ENCODE results near the gene MYL3. TPM values are rescaled to one million over a fixed set of nuclear protein-coding genes. Genes with fewer than 3 reads are reported as not detected.
"Not testable (repeated sequence)": the region's sequence is repeated elsewhere in the genome, so short reads cannot be mapped to it uniquely, and the experiment has no call there.

MYL3 gene
- total RNA-seq, result not detected

DNA sequence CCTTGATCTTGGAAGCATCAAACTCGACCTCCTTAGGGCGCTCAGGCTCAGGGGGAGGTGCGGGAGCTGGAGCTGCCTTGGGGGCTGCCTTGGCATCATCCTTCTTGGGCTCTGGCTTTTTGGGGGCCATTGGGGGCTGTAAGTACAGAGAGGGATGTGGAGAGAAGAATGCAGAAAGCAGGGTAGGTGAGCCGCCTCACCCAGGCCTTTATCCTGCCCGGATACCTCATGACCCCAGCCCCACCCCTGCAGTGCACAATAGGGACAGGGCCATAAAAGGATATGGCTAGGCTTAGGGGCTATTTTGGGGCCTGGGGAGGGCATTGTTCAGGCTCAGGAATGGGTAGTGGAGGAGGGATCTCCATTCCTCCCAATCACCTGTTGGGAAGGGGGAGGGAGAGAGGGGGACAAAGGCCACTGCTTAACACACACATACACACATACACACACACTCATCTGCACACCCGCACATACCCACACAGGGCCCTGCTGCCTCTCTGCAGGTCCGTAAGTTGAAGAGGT lies at the start of gene MYL3:
MYL3 (minus strand) TSS at position 184 of the 522 bp plus-strand sequence; CDS start at position 130, 54 bp downstream.
- H3K36me3 Mint-ChIP-seq (ENCODE audit: low read depth), result no peaks in the 10 kb centered on the region
- no peak within 1 kb of the TSS for H3K27ac Mint-ChIP-seq
- no peak within 1 kb of the TSS for H3K4me3 Mint-ChIP-seq
- H3K9me3 Mint-ChIP-seq, result no peaks in the 10 kb centered on the region
- no peak for ATAC-seq (replicated peaks)
- H3K4me1 Mint-ChIP-seq, result peaks cover 4% of the 10 kb centered on the region
- peaks cover 3% of the 10 kb centered on the region for H3K27me3 Mint-ChIP-seq

DNA sequence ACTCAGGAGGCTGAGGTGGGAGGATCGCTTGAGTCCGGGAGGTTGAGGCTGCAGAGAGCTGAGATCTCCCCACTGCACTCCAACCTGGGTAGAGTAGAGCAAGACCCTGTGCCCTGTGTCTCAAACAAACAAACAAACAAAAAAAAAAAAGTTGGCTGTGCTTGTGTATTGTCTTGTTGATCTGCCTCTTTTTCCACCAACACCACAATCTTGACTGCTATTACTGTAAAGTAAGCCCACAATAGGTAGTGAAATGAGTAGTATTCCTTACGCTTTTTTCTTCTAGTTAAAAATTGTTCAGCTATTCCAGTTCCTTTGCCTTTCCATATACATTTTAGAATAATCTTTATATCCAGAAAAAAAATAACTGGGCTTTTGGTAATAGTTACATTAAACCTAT lies 49.7 kb upstream of the MYL3 start:
- Mint-ChIP-seq H3K27me3 (no peaks in the 10 kb centered on the region), H3K27ac (no peak overlapping the region), H3K9me3 (no peaks in the 10 kb centered on the region), H3K4me3 (no peak overlapping the region), H3K36me3 (ENCODE audit: low read depth) (peaks cover 29% of the 10 kb centered on the region), H3K4me1 (peaks cover 15% of the 10 kb centered on the region)
- ATAC-seq (replicated peaks), result peak; percentile 22

DNA sequence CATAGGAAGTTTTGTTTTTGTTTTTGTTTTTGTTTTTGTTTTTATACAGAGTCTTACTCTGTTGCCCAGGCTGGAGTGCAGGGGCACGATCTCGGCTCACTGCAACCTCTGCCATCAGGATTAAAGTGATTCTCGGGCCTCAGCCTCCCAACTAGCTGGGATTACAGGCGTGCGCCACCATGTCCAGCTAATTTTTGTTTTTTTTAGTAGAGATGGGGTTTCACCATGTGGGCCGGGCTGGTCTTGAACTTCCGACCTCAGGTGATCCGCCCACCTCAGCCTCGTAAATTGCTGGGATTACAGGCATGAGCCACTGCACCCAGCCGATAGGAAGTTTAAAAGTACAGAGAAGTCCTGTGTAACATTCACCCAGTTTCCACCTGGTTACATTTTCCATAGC lies 47.7 kb upstream of the MYL3 start:
- ATAC-seq (replicated peaks); H3K36me3 Mint-ChIP-seq (ENCODE audit: low read depth); H3K27me3 Mint-ChIP-seq; H3K27ac Mint-ChIP-seq; H3K9me3 Mint-ChIP-seq; H3K4me3 Mint-ChIP-seq: not testable (repeated sequence)
- peaks cover 12% of the 10 kb centered on the region for H3K4me1 Mint-ChIP-seq

DNA sequence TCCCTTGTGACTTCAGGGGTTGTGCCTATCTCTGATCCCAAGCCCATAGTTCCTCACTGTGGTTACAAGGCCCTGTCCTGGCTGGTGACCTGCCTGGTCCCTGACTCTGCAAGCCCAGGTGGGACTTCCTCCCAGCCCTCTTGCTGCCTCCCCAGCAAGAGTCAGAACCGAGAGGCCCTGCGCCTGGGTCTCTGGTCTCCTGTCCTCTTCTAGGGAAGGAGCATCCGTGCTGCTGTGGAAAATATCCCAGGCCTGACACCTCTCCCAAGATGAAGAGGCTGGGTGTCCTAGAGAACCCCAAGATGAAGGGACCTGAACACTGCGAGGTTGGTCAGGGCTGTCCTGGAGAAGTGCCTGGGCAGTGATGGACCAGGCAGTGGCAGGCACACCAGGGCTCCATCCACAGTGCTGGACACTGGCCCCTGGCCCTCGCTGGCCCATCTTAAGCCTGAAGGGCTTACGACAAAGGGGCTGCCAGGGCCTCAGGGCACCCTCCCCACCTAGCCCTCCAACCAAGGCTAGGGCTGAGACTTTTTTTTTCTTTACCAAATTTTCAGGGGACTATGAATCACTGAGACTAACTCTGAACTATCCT lies 47.0 kb upstream of the MYL3 start:
- ATAC-seq (replicated peaks), result no peak
- no peak overlapping the region for H3K27ac Mint-ChIP-seq
- H3K9me3 Mint-ChIP-seq, result no peaks in the 10 kb centered on the region

DNA sequence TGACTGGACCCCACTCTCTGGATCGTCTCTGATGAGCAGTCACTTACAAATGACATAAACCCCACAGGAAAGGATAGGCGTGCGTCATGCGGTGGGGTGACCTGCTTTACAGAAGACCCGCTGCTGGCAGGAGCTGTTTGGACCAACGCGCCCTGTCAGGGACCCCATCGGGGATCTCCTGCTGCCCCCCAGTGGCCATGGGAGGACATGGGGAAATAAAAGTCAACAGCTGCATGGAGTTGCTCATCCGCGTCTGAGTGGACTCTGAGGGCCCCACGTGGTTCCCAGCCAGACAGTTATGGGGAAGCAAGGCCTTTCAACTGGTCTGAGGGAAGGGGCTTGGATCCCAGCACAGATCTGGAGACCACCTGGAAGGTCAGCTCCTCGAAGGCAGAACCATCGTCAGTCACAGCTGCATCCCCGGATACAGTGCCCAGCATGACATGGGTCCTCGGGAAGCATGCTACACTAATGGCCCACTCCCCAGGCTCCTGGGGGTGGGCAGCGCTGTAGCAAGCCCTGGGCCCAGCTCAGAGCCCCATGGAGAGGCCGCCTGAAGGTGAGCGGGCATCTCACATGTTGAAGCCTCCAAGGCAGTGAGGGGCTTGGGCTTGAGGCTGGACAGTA lies 46.4 kb upstream of the MYL3 start:
- Mint-ChIP-seq H3K4me1 (peaks cover 6% of the 10 kb centered on the region), H3K36me3 (ENCODE audit: low read depth) (no peaks in the 10 kb centered on the region), H3K9me3 (no peaks in the 10 kb centered on the region), H3K4me3 (no peak overlapping the region), H3K27ac (no peak overlapping the region), H3K27me3 (no peaks in the 10 kb centered on the region)
- ATAC-seq (replicated peaks), result peak; percentile 83

More for the DNA sequence above, 47.0 kb upstream of the MYL3 start:
- no peaks in the 10 kb centered on the region for H3K27me3 Mint-ChIP-seq
- no peak overlapping the region for H3K4me3 Mint-ChIP-seq
- H3K4me1 Mint-ChIP-seq, result peaks cover 10% of the 10 kb centered on the region
- peaks cover 3% of the 10 kb centered on the region for H3K36me3 Mint-ChIP-seq (ENCODE audit: low read depth)

DNA sequence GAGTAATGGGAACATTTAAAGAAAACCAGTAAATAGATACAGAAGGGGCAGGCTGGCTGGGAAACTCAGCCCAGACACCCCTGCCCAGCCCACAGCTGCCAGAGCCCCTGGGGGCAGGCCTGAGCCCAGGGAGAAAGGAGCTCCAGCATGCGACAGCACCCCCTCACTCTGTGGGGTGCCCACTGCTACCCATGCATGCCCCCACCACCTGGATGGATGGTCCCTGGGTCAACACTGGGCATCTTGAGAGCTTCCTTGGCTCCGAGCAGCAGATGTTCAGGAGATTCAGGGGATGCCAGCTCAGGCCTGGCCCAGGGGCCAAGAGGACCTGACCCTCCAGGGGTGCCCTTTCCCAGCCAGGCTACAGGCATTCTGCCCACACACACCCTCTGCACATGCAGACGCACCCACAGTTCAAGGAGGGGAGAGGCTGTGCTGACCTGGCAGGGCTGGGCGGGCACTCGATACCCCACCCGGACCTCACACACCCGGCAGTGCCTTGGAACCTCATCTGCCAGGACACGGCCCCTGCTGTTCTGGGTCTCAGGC lies 45.8 kb upstream of the MYL3 start:
- Mint-ChIP-seq H3K9me3 (no peaks in the 10 kb centered on the region), H3K4me3 (no peak overlapping the region), H3K36me3 (ENCODE audit: low read depth) (no peaks in the 10 kb centered on the region), H3K27ac (no peak overlapping the region), H3K27me3 (no peaks in the 10 kb centered on the region), H3K4me1 (peaks cover 6% of the 10 kb centered on the region)
- ATAC-seq (replicated peaks), result no peak

DNA sequence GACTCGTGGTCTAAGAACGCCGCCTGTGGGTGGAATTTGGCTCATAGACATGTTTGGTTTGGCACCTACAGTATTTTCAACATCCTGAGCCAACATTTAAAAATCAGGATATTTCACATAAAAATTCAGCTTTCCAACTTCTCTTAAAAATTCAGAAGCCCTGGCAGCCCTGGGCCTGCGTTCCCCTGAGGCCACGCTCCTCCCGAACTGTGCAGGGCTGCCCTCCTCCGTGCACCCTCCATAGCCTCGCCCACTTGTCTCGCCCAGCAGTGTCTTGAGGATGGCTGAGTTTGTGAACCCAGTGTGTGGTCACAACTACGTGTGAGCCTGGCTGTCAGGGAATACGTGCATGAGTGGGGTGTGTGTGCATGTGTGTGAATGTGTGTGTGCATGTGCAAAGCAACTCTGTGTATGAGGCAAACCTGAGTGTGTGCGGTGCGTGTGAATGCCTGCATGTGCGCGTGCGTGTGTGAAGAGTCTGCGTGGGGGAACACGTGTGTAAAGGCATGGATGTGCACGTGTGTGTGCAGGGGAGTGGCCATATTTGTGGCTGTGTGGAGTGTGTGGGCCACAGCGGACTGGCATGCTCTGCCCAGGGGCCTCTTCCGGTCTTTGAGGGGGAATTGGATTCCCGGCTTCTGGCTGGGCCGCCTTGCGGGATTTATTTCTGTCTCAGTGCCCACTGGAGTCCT lies 45.2 kb upstream of the MYL3 start:
- no peak overlapping the region for H3K27ac Mint-ChIP-seq
- H3K4me3 Mint-ChIP-seq, result no peak overlapping the region
- peaks cover 2% of the 10 kb centered on the region for H3K4me1 Mint-ChIP-seq
- no peak for ATAC-seq (replicated peaks)
- no peaks in the 10 kb centered on the region for H3K36me3 Mint-ChIP-seq (ENCODE audit: low read depth)
- no peaks in the 10 kb centered on the region for H3K9me3 Mint-ChIP-seq
- no peaks in the 10 kb centered on the region for H3K27me3 Mint-ChIP-seq

DNA sequence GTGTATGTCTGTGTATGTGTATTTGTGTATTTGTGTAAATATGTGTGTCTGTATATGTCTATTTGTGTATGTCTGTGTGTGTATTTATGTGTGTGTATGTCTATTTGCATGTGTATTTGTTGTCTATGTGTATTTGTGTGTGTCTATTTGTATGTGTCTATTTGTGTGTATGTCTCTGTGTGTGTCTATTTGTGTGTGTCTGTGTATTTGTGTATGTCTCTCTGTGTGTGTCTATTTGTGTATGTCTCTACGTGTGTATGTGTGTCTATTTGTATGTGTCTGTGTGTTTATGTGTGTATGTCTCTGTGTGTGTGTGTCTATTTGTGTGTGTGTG lies 44.7 kb upstream of the MYL3 start:
- no peaks in the 10 kb centered on the region for H3K9me3 Mint-ChIP-seq
- H3K4me1 Mint-ChIP-seq, result no peaks in the 10 kb centered on the region
- no peak overlapping the region for H3K4me3 Mint-ChIP-seq
- H3K27ac Mint-ChIP-seq, result no peak overlapping the region
- no peaks in the 10 kb centered on the region for H3K36me3 Mint-ChIP-seq (ENCODE audit: low read depth)
- no peak for ATAC-seq (replicated peaks)
- H3K27me3 Mint-ChIP-seq, result no peaks in the 10 kb centered on the region

DNA sequence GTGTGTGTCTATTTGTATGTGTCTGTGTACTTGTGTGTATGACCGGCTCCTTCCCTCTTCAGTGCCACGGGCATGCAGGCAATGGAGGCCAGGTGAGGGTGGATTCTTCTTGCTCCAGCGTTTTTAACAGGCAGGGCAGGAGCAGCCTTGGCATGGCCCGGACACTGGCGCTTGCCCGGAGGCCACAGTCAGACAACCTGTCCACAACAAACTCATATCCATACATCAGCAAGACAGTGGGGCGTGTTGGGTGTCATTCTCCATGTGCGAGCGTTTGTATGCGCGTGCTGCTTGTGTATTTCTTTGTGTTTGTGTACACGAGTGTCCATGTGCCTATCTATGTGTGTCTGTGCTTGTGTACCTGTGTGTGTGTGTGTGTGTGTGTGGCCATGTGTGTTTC lies 44.0 kb upstream of the MYL3 start:
- Mint-ChIP-seq H3K9me3 (no peaks in the 10 kb centered on the region), H3K27me3 (no peaks in the 10 kb centered on the region), H3K4me1 (no peaks in the 10 kb centered on the region), H3K4me3 (no peak overlapping the region), H3K36me3 (ENCODE audit: low read depth) (no peaks in the 10 kb centered on the region), H3K27ac (no peak overlapping the region)
- ATAC-seq (replicated peaks), result no peak

DNA sequence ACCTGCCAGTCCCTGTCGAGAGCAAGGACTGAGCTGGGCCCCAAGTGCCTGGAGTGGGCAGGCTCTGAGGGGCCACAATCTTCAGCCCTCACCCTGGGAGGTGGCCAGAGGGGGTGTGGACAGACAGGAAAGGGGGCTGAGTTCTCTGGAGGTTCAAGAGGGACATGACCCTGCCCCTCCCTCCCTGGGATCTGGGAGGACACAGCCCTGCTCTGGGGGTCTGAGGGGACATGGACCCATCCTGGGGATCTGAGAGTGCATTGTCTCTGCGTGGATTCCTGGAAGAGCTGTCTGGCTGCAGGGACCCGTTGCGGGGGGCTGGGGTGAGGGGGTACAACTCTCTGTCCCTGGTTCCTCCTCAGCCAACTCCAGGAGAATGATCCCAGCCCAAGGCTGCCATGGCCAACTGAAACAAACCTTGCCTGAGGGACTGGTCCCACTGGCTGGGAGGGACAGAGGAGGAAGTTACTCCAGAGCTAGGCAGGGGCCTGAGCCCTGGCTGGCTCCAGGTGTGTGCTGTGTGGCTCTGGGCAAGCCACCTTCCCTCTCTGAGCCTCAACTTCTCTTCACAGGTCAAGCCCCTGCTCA lies 43.3 kb upstream of the MYL3 start:
- no peaks in the 10 kb centered on the region for H3K27me3 Mint-ChIP-seq
- no peaks in the 10 kb centered on the region for H3K36me3 Mint-ChIP-seq (ENCODE audit: low read depth)
- no peaks in the 10 kb centered on the region for H3K9me3 Mint-ChIP-seq
- H3K4me1 Mint-ChIP-seq, result no peaks in the 10 kb centered on the region
- no peak overlapping the region for H3K4me3 Mint-ChIP-seq
- H3K27ac Mint-ChIP-seq, result no peak overlapping the region
- ATAC-seq (replicated peaks), result no peak

DNA sequence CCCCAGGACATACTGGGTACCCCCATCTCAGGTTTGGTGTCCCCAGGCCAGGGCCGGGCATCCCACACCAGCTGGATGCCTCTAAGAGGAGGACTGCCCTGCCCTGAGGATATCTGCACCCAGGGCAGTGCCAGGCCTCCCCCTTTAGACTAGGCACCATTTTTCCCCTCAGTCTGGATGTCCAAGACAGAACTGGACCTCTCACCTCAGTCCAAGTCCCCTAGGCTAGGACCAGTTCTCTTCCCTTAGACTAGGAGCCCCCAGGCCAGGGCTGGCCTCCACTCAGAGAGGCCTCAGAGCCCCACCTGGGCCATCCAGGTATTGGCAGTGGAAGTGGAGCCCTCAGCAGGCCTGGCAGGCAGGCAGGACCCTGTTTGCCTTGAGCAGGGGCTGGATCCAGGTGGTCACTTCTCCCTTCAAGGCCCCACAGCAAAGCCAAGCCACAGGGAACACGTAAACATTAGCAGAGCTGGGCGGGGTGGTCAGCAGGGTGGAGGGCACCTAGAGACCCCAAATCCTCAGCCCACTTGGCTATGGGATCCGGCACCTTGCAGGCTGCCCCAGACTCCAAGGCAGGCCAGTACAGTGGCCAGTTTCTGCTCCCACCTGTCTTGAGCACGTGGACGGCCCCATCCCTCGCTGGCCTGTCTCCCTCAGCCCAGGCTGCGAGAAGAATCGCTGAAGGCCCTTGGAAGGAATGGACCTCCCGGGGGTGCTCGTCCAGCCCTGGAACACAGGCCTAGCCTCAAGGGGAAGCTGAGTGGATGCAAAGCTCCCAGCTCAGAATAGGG lies 42.6 kb upstream of the MYL3 start:
- Mint-ChIP-seq H3K4me3 (no peak overlapping the region), H3K27ac (no peak overlapping the region), H3K9me3 (no peaks in the 10 kb centered on the region), H3K4me1 (no peaks in the 10 kb centered on the region), H3K27me3 (no peaks in the 10 kb centered on the region), H3K36me3 (ENCODE audit: low read depth) (no peaks in the 10 kb centered on the region)
- ATAC-seq (replicated peaks), result no peak

DNA sequence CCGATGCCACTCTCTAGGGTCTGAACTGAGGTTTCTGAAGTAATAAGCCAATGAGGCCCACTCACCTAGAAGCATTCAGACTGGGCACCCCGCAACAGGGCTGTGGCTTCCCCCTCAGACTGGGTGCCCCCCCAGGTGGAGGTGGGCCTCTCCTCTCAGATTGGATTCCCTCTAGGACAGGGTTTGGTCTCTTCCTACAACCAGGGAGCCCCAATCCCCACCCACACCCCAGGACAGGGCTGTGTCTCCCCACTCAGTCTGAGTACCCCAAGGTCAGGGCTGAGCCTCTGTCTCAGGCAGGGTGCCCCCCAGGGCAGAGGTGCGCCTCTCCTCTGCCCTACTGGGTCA lies 41.9 kb upstream of the MYL3 start:
- Mint-ChIP-seq H3K27ac (no peak overlapping the region), H3K9me3 (no peaks in the 10 kb centered on the region), H3K4me3 (no peak overlapping the region)

DNA sequence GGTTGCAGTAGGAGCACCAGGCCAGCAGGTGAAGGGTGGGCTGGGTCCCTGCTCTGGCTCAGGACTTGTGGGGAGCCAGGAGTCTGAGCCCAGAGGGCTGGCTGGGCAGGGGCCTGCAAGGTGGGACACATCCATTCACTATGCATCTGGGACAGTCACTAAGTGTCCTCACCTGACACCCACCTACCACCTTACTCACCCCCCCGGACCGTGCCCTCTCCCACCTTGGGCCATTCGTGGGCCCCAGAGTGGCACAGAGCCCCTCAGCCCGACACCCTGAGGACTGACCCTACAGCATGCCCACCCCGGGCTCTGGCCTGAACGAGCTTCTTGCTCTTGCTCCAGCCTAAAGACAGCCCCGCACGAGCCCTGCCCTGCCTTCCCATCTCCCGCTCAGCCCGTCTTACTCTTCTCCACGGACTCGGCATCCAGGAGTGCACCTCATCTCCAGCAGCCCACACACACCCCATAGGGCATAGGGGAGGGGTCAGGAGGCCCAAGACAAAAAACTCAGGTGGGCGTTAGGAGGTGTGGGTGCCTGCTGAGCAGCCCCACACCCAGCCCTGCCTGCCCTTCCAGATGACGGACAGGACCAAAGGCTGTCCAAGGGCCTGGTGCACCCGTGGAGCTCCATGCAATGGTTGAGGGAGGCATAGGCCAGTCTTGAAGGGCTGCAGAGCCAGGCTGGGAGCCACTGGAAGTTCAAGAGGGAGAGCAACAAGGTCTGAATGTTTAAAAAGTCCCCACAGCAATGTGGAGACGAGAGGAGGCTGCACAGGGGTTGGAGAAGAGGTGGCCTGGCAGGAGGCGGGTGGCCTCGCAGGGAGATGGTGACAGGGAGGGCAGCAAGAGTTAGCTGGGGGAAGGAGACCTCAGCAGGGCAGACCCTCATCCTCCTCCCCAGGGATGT lies 41.3 kb upstream of the MYL3 start:
- no peak for ATAC-seq (replicated peaks)
- H3K4me1 Mint-ChIP-seq, result no peaks in the 10 kb centered on the region
- H3K27me3 Mint-ChIP-seq, result no peaks in the 10 kb centered on the region
- no peaks in the 10 kb centered on the region for H3K36me3 Mint-ChIP-seq (ENCODE audit: low read depth)
- H3K9me3 Mint-ChIP-seq, result no peaks in the 10 kb centered on the region
- no peak overlapping the region for H3K4me3 Mint-ChIP-seq
- H3K27ac Mint-ChIP-seq, result no peak overlapping the region

More for the DNA sequence above, 41.9 kb upstream of the MYL3 start:
- ATAC-seq (replicated peaks), result no peak
- H3K36me3 Mint-ChIP-seq (ENCODE audit: low read depth), result no peaks in the 10 kb centered on the region
- no peaks in the 10 kb centered on the region for H3K4me1 Mint-ChIP-seq
- no peaks in the 10 kb centered on the region for H3K27me3 Mint-ChIP-seq

Data from activated T-helper 17 cell treated with anti-CD3 and anti-CD28 coated beads, Interleukin-2, amount 50 U/mL, for 72 hours (primary cell).